Tibial nerve (tissue), 4 donors: ENCODE measurements around the gene MARK4.

Experiments used
- EP300 ChIP-seq, 2 donors: sonication (generic); formaldehyde crosslinking; IDR thresholded peaks; one replicate each; pipeline ENCODE4 v1.6.1; 2017; ENCODE audit warnings: antibody characterized with exemption in 2 of 2, mild to moderate bottlenecking in 1 of 2
- POLR2A ChIP-seq, 2 donors: fragments of 450-650 bp; IDR thresholded peaks; one replicate each; pipeline ENCODE4 v1.6.1; 2017; ENCODE audit warnings: antibody characterized with exemption in 2 of 2, mild to moderate bottlenecking in 2 of 2, moderate library complexity in 2 of 2
- TF ChIP-seq, protein P1 (sequence below), 5 experiments: fragments of 200-600 bp in 3 of 5; fragments of 450-650 bp in 2 of 5; sonication (generic) in 3 of 5; IDR thresholded peaks; one replicate each; pipeline ENCODE4 v1.5.1; 2016 to 2019; ENCODE audit warnings: antibody characterized with exemption in 5 of 5, mild to moderate bottlenecking in 3 of 5, moderate library complexity in 2 of 5

DNA sequence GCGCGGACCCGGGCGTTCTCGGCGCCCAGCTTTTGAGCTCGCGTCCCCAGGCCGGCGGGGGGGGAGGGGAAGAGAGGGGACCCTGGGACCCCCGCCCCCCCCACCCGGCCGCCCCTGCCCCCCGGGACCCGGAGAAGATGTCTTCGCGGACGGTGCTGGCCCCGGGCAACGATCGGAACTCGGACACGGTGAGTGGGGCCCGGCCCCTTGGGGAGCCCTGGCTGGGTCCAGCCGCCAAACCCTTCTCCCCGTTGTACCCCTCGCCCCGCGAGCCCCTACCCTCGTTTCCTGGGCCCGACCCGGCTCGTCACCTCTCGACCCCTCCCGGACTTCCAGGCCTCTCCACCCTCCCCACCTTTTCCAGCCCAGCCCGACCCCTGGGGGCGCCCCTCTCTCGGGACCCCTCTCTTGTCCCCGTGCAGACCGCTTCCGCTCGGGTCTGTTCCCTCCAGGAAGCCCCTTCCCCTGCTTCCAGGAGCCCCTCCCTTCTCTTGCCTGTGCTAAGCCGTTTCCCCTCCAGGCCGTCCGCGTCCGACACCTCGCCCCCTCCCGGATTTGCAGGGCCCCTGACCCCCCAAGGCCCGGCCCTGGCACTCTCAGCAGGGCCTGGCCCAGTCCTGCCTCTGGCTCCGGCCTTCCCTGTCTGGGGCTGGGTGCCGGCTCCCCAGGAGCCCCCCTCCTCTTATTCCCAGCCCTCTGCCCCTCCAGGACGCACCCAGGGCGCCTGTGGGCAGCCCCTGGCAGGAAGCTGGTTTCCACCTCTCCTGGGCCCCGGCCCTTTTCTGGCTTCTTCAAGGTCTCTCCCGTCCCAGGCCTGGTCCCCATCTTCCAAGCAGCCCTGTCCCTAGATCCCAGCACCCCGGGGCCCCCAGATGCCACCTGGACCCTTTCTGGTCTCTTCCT is 632 bp downstream of the MARK4 start:
- TF ChIP-seq POLR2A (IDR thresholded peaks at IDR 0.05) (no peak), EP300 (IDR thresholded peaks at IDR 0.05) (no peak)
- TF ChIP-seq, protein P1, sequence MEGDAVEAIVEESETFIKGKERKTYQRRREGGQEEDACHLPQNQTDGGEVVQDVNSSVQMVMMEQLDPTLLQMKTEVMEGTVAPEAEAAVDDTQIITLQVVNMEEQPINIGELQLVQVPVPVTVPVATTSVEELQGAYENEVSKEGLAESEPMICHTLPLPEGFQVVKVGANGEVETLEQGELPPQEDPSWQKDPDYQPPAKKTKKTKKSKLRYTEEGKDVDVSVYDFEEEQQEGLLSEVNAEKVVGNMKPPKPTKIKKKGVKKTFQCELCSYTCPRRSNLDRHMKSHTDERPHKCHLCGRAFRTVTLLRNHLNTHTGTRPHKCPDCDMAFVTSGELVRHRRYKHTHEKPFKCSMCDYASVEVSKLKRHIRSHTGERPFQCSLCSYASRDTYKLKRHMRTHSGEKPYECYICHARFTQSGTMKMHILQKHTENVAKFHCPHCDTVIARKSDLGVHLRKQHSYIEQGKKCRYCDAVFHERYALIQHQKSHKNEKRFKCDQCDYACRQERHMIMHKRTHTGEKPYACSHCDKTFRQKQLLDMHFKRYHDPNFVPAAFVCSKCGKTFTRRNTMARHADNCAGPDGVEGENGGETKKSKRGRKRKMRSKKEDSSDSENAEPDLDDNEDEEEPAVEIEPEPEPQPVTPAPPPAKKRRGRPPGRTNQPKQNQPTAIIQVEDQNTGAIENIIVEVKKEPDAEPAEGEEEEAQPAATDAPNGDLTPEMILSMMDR (IDR thresholded peaks at IDR 0.05) = no peak
